Activated T-cell treated with anti-CD3 and anti-CD28 coated beads, Interleukin-2, amount 50 U/mL, for 4 hours (primary cell): ENCODE results near the gene CDK17. TPM values are rescaled to one million over a fixed set of nuclear protein-coding genes. Genes with fewer than 3 reads are reported as not detected.
"Not testable (repeated sequence)": the region's sequence is repeated elsewhere in the genome, so short reads cannot be mapped to it uniquely, and the experiment has no call there.

Experiments
- ATAC-seq, 2 donors: fragments of 200-7000 bp; cut with Tn5 transposase; one replicate each; pipeline ENCODE4 v1.10.0; 2021
- DNase-seq: peaks from one replicate; pipeline ENCODE4 v3.0.0-alpha.2; 2020
- H3K27me3 Mint-ChIP-seq: one replicate; pipeline ENCODE4 v1.8.0; 2021; ENCODE audit warnings: low read depth, mixed read lengths
- H3K36me3 Mint-ChIP-seq: one replicate; pipeline ENCODE4 v1.8.0; 2022; ENCODE audit warnings: mixed read lengths; ENCODE audit not compliant: insufficient read depth
- H3K4me1 Mint-ChIP-seq: one replicate; pipeline ENCODE4 v1.8.0; 2021; ENCODE audit warnings: low read depth, mixed read lengths
- H3K4me3 Mint-ChIP-seq: one replicate; pipeline ENCODE4 v1.8.0; 2021; ENCODE audit warnings: mild to moderate bottlenecking, moderate library complexity, mixed read lengths
- H3K9me3 Mint-ChIP-seq: one replicate; pipeline ENCODE4 v1.8.0; 2021; ENCODE audit warnings: mixed read lengths
- total RNA-seq, 3 donors: library from RNA; stranded (reverse); gene quantifications; one replicate each; pipeline ENCODE4 v1.2.1, GENCODE V29; 2021

CDK17 gene
- total RNA-seq, 3 donors from 2014 or later = 29.9 to 37.4 (median 35.8) TPM

- ATAC-seq = no peak
- Mint-ChIP-seq H3K4me3 (no peak overlapping the region), H3K4me1 (peaks cover 52% of the 10 kb centered on the region)
These were observed 56.0 kb downstream of the CDK17 start for GRCh38 chr12:96344124-96344695.

GRCh38 chr12:96343347-96343954 lies 56.8 kb downstream of the CDK17 start:
- Mint-ChIP-seq H3K4me1 (peaks cover 52% of the 10 kb centered on the region), H3K4me3 (peak overlapping the region; percentile 37), H3K9me3 (peaks cover 22% of the 10 kb centered on the region), H3K27me3 (no peaks in the 10 kb centered on the region), H3K36me3 (peaks cover 30% of the 10 kb centered on the region)
- DNase-seq = no peak
- peak; percentile 58 to 84 for ATAC-seq

More at GRCh38 chr12:96344124-96344695, 56.0 kb downstream of the CDK17 start:
- Mint-ChIP-seq H3K9me3 (peaks cover 22% of the 10 kb centered on the region), H3K27me3 (no peaks in the 10 kb centered on the region), H3K36me3 (peaks cover 28% of the 10 kb centered on the region)
- no peak for DNase-seq

- not testable (repeated sequence) for H3K4me3 Mint-ChIP-seq, ATAC-seq, H3K27me3 Mint-ChIP-seq, DNase-seq
- peaks cover 19% of the 10 kb centered on the region for H3K9me3 Mint-ChIP-seq
- peaks cover 23% of the 10 kb centered on the region for H3K36me3 Mint-ChIP-seq
- peaks cover 53% of the 10 kb centered on the region for H3K4me1 Mint-ChIP-seq
These were observed 60.6 kb downstream of the CDK17 start for GRCh38 chr12:96339666-96340065.

GRCh38 chr12:96338852-96339471 lies 61.3 kb downstream of the CDK17 start:
- ATAC-seq = no peak
- Mint-ChIP-seq H3K27me3 (no peaks in the 10 kb centered on the region), H3K4me3 (no peak overlapping the region), H3K4me1 (peaks cover 54% of the 10 kb centered on the region), H3K9me3 (peaks cover 14% of the 10 kb centered on the region), H3K36me3 (peaks cover 17% of the 10 kb centered on the region)
- DNase-seq = no peak

GRCh38 chr12:96337953-96338352 lies 62.3 kb downstream of the CDK17 start:
- Mint-ChIP-seq H3K4me1 (peaks cover 47% of the 10 kb centered on the region), H3K4me3 (no peak overlapping the region), H3K36me3 (peaks cover 12% of the 10 kb centered on the region), H3K9me3 (peaks cover 8% of the 10 kb centered on the region), H3K27me3 (no peaks in the 10 kb centered on the region)
- ATAC-seq = no peak
- DNase-seq = no peak

- Mint-ChIP-seq H3K4me1 (peaks cover 41% of the 10 kb centered on the region), H3K36me3 (peaks cover 16% of the 10 kb centered on the region), H3K27me3 (no peaks in the 10 kb centered on the region), H3K9me3 (peaks cover 8% of the 10 kb centered on the region), H3K4me3 (no peak overlapping the region)
- DNase-seq = no peak
- ATAC-seq = no peak
These were observed 63.8 kb downstream of the CDK17 start for GRCh38 chr12:96336489-96336888.

- H3K4me3 Mint-ChIP-seq = peak overlapping the region; percentile 31
These were observed 65.0 kb downstream of the CDK17 start for GRCh38 chr12:96335270-96335669.

GRCh38 chr12:96334502-96334901 lies 65.7 kb downstream of the CDK17 start:
- Mint-ChIP-seq H3K4me1 (peaks cover 43% of the 10 kb centered on the region), H3K4me3 (no peak overlapping the region), H3K36me3 (peaks cover 20% of the 10 kb centered on the region), H3K27me3 (no peaks in the 10 kb centered on the region), H3K9me3 (peaks cover 8% of the 10 kb centered on the region)
- ATAC-seq (no peak), DNase-seq (no peak)

More at GRCh38 chr12:96335270-96335669, 65.0 kb downstream of the CDK17 start:
- H3K27me3 Mint-ChIP-seq = no peaks in the 10 kb centered on the region
- H3K36me3 Mint-ChIP-seq = peaks cover 20% of the 10 kb centered on the region
- H3K9me3 Mint-ChIP-seq = peaks cover 8% of the 10 kb centered on the region
- DNase-seq = no peak
- peak; percentile 79 to 93 for ATAC-seq
- peaks cover 38% of the 10 kb centered on the region for H3K4me1 Mint-ChIP-seq

- H3K36me3 Mint-ChIP-seq = peaks cover 30% of the 10 kb centered on the region
- ATAC-seq = no peak
- H3K4me1 Mint-ChIP-seq = peaks cover 56% of the 10 kb centered on the region
- H3K9me3 Mint-ChIP-seq = peaks cover 4% of the 10 kb centered on the region
- no peaks in the 10 kb centered on the region for H3K27me3 Mint-ChIP-seq
- DNase-seq = no peak
- no peak overlapping the region for H3K4me3 Mint-ChIP-seq
These were observed 70.7 kb downstream of the CDK17 start for GRCh38 chr12:96329545-96329944.

- H3K4me1 Mint-ChIP-seq = peaks cover 55% of the 10 kb centered on the region
- DNase-seq = no peak
- peaks cover 4% of the 10 kb centered on the region for H3K9me3 Mint-ChIP-seq
- ATAC-seq = no peak
- H3K27me3 Mint-ChIP-seq = no peaks in the 10 kb centered on the region
- H3K36me3 Mint-ChIP-seq = peaks cover 30% of the 10 kb centered on the region
- H3K4me3 Mint-ChIP-seq = no peak overlapping the region
These were observed 71.2 kb downstream of the CDK17 start for GRCh38 chr12:96329018-96329417.

- no peaks in the 10 kb centered on the region for H3K27me3 Mint-ChIP-seq
- peaks cover 56% of the 10 kb centered on the region for H3K4me1 Mint-ChIP-seq
- no peak for DNase-seq
- H3K36me3 Mint-ChIP-seq = peaks cover 36% of the 10 kb centered on the region
- peaks cover 8% of the 10 kb centered on the region for H3K9me3 Mint-ChIP-seq
- peak; percentile 34 to 35 for ATAC-seq
- H3K4me3 Mint-ChIP-seq = no peak overlapping the region
These were observed 72.3 kb downstream of the CDK17 start for GRCh38 chr12:96327889-96328288.

GRCh38 chr12:96327346-96327745 lies 72.9 kb downstream of the CDK17 start:
- H3K9me3 Mint-ChIP-seq = peaks cover 8% of the 10 kb centered on the region
- H3K36me3 Mint-ChIP-seq = peaks cover 38% of the 10 kb centered on the region
- peaks cover 56% of the 10 kb centered on the region for H3K4me1 Mint-ChIP-seq
- no peak overlapping the region for H3K4me3 Mint-ChIP-seq
- no peaks in the 10 kb centered on the region for H3K27me3 Mint-ChIP-seq
- no peak for DNase-seq
- ATAC-seq = peak in 1 of 2 donors; percentile 32

GRCh38 chr12:96326628-96327227 lies 73.5 kb downstream of the CDK17 start:
- peak; percentile 27 to 34 for ATAC-seq
- no peaks in the 10 kb centered on the region for H3K27me3 Mint-ChIP-seq
- peaks cover 58% of the 10 kb centered on the region for H3K4me1 Mint-ChIP-seq
- DNase-seq = no peak
- peaks cover 41% of the 10 kb centered on the region for H3K36me3 Mint-ChIP-seq
- peaks cover 12% of the 10 kb centered on the region for H3K9me3 Mint-ChIP-seq
- H3K4me3 Mint-ChIP-seq = peak overlapping the region; percentile 43

- Mint-ChIP-seq H3K4me3 (no peak overlapping the region), H3K27me3 (no peaks in the 10 kb centered on the region), H3K9me3 (peaks cover 12% of the 10 kb centered on the region), H3K36me3 (peaks cover 35% of the 10 kb centered on the region), H3K4me1 (peaks cover 42% of the 10 kb centered on the region)
- ATAC-seq = no peak
- no peak for DNase-seq
These were observed 76.3 kb downstream of the CDK17 start for GRCh38 chr12:96323906-96324305.
